SKM-1 treated with dmso at 0.1 percent for 144 hours (cell line): ENCODE measurements around the gene AIRE.

Experiments
- DNase-seq: peaks from one replicate; lab custom pipeline; 2025; ENCODE audit not compliant: unreplicated experiment; lab: John Stamatoyannopoulos, UW

The AIRE gene

GRCh38 chr21:44303490-44303981 is 17.9 kb downstream of the AIRE start:
- no peak for DNase-seq

- DNase-seq, result no peak
Measured at GRCh38 chr21:44304011-44304616, 18.4 kb downstream of the AIRE start.

GRCh38 chr21:44304877-44305293 is 19.2 kb downstream of the AIRE start:
- peak; percentile 11 for DNase-seq

- DNase-seq, result no peak
Measured at GRCh38 chr21:44305691-44306090, 20.0 kb downstream of the AIRE start.

GRCh38 chr21:44306936-44307704 is 21.4 kb downstream of the AIRE start:
- no peak for DNase-seq

GRCh38 chr21:44310628-44311507 is 25.2 kb downstream of the AIRE start:
- no peak for DNase-seq

GRCh38 chr21:44312089-44312488 is 26.4 kb downstream of the AIRE start:
- no peak for DNase-seq

- DNase-seq, result no peak
Measured at GRCh38 chr21:44312716-44313115, 27.0 kb downstream of the AIRE start.

GRCh38 chr21:44313451-44313850 is 27.8 kb downstream of the AIRE start:
- DNase-seq, result no peak

GRCh38 chr21:44314128-44314527 is 28.5 kb downstream of the AIRE start:
- DNase-seq, result no peak

GRCh38 chr21:44314561-44314960 is 28.9 kb downstream of the AIRE start:
- DNase-seq, result no peak

GRCh38 chr21:44315691-44316203 is 30.1 kb downstream of the AIRE start:
- DNase-seq, result no peak

- no peak for DNase-seq
Measured at GRCh38 chr21:44316277-44316900, 30.7 kb downstream of the AIRE start.

GRCh38 chr21:44317241-44317782 is 31.6 kb downstream of the AIRE start:
- DNase-seq, result no peak

GRCh38 chr21:44317871-44318270 is 32.2 kb downstream of the AIRE start:
- no peak for DNase-seq

GRCh38 chr21:44318489-44319285 is 33.0 kb downstream of the AIRE start:
- DNase-seq, result no peak

- DNase-seq, result no peak
Measured at GRCh38 chr21:44319407-44320065, 33.9 kb downstream of the AIRE start.

- no peak for DNase-seq
Measured at GRCh38 chr21:44320847-44321246, 35.2 kb downstream of the AIRE start.

GRCh38 chr21:44321846-44322450 is 36.3 kb downstream of the AIRE start:
- no peak for DNase-seq
